Astrocyte of the cerebellum (primary cell): ENCODE data around the gene MOV10L1.

Source experiments
- DNase-seq: peaks from one replicate; pipeline ENCODE4 v3.0.0-alpha.2; 2011; ENCODE audit warnings: low read depth
- H3K4me3 ChIP-seq: 2 replicates; pipeline ENCODE4 v1.5.1; 2011; ENCODE audit warnings: mild to moderate bottlenecking, low read depth, low read length, moderate library complexity
- CTCF ChIP-seq: IDR thresholded peaks from 2 replicates; pipeline ENCODE4 v1.5.1; 2012; ENCODE audit warnings: low read length, low read depth, moderate library complexity, mild to moderate bottlenecking; ENCODE audit errors: missing control alignments
- in situ Hi-C: cut with HindIII; loops from 2 replicates; pipeline ENCODE4 v1.10.0; 2017; ENCODE audit warnings: low sequenced_read_pairs

Gene MOV10L1

GRCh38 chr22:50080077-50080465 is 9.7 kb upstream of the MOV10L1 start:
- TF ChIP-seq CTCF = no peak
- no peak for DNase-seq
- in situ Hi-C loops = no loop called here
- no peak overlapping the region for H3K4me3 ChIP-seq

GRCh38 chr22:50081426-50082196 is 8.2 kb upstream of the MOV10L1 start:
- H3K4me3 ChIP-seq = no peak overlapping the region
- in situ Hi-C loops = no loop called here
- no peak for TF ChIP-seq CTCF
- DNase-seq = no peak

GRCh38 chr22:50082197-50082715 is 7.5 kb upstream of the MOV10L1 start:
- in situ Hi-C loops = no loop called here
- no peak for TF ChIP-seq CTCF
- no peak overlapping the region for H3K4me3 ChIP-seq
- DNase-seq = no peak

- TF ChIP-seq CTCF = no peak
- DNase-seq = no peak
- in situ Hi-C loops = no loop called here
- H3K4me3 ChIP-seq = no peak overlapping the region
Observed at GRCh38 chr22:50082961-50083461, 6.8 kb upstream of the MOV10L1 start.

- no peak for DNase-seq
- no peak for TF ChIP-seq CTCF
- in situ Hi-C loops = no loop called here
- no peak overlapping the region for H3K4me3 ChIP-seq
Observed at GRCh38 chr22:50083462-50084079, 6.2 kb upstream of the MOV10L1 start.

GRCh38 chr22:50084080-50084477 is 5.7 kb upstream of the MOV10L1 start:
- in situ Hi-C loops = no loop called here
- no peak for DNase-seq

More at GRCh38 chr22:50084080-50084477, 5.7 kb upstream of the MOV10L1 start:
- TF ChIP-seq CTCF = no peak
- no peak overlapping the region for H3K4me3 ChIP-seq
